HUES64 (cell line): ENCODE data around the gene MTA3. TPM values are rescaled to one million over a fixed set of nuclear protein-coding genes. Genes with fewer than 3 reads are reported as not detected.

Experiments
- H3K27ac ChIP-seq: 2 replicates; pipeline ENCODE4 v1.7.0; 2013; ENCODE audit warnings: low read depth, low read length, inconsistent platforms
- H3K27me3 ChIP-seq: 2 replicates; pipeline ENCODE4 v1.6.1; 2013; ENCODE audit warnings: mild to moderate bottlenecking, low read length; ENCODE audit not compliant: insufficient read depth
- H3K36me3 ChIP-seq: 2 replicates; pipeline ENCODE4 v1.6.1; 2013; ENCODE audit warnings: mild to moderate bottlenecking, low read length; ENCODE audit not compliant: insufficient read depth
- H3K4me1 ChIP-seq: 2 replicates; pipeline ENCODE4 v1.6.1; 2013; ENCODE audit warnings: mild to moderate bottlenecking, low read length, moderate library complexity; ENCODE audit not compliant: insufficient read depth
- H3K4me3 ChIP-seq: 2 replicates; pipeline ENCODE4 v1.5.1; 2013; ENCODE audit warnings: mild to moderate bottlenecking, low read length, moderate library complexity
- H3K9ac ChIP-seq: 2 replicates; pipeline ENCODE4 v1.6.1; 2013; ENCODE audit warnings: mild to moderate bottlenecking, low read depth, low read length
- H3K9me3 ChIP-seq: 2 replicates; pipeline ENCODE4 v1.6.1; 2013; ENCODE audit warnings: low read depth, low read length; ENCODE audit not compliant: insufficient read depth
- whole genome bisulfite sequencing: fragments of 150-250, 120-280 bp; methylation state at CpG from one replicate; pipeline ENCODE4 v1.1.7; 2013; ENCODE audit warnings: missing lambda C conversion rate; 5-methylcytosine and 5-hydroxymethylcytosine counted together
- polyA plus RNA-seq, 2 experiments: library from polyadenylated mRNA; stranded (reverse); fragments of 50-300 nt; gene quantifications; one replicate each; pipeline ENCODE4 v1.2.3, GENCODE V29; 2013

The MTA3 gene
- 106 TPM for polyA plus RNA-seq (2013, experiment 1 of 2)
- polyA plus RNA-seq (2013, experiment 2 of 2) = 111 TPM

DNA sequence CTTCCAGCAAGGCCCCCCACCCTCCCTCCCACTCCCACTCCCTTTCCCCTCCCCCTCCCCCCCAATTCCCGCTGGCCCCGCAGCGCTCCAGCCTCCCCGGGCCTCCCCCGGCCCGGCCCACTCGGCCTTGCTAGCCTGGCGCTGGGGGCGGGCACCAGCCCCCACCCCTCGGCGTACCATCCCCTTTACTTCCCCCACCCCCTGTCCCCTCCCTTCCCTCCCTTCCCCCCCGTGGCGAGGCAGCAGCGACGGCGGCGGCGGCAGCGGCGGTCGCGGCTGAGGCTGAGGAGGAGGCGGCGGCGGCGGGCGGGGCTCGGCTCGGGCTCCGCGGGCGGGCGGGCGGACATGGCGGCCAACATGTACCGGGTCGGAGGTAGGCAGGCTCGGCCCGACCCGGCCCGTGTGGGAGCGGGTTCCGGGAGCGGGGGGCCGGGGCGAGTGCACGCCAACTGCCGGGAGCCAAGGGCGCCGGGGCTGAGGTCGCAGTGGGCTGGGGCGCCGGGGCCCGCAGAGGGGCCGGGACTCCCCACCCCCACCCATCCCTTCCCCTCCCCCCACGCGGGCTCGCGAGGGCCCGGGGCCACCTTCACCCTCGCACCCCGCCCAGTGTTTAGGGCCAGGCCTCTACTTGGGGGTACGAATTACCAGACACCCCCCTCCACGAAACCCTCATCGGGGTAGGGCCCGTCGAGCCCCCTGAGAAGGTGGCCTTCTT is at the start of gene MTA3:
Gene MTA3 (plus strand): TSS at position 232 of the 715 bp plus-strand sequence. CDS start 114 bp downstream, at position 346.
- WGBS = under 1% methylated on average over 60 of the region's 67 CpGs
- Histone ChIP-seq H3K27me3 (no peaks in the 10 kb centered on the region), H3K27ac (peak within 1 kb of the TSS; percentile 97), H3K9ac (peak within 1 kb of the TSS; percentile 83), H3K9me3 (no peaks in the 10 kb centered on the region), H3K4me3 (peak within 1 kb of the TSS; percentile 93), H3K4me1 (peaks cover 25% of the 10 kb centered on the region), H3K36me3 (peaks cover 31% of the 10 kb centered on the region)

- H3K4me1 ChIP-seq = peaks cover 14% of the 10 kb centered on the region; the same call in 1 of the 2 replicates
- H3K4me3 ChIP-seq = no peak overlapping the region
- no peaks in the 10 kb centered on the region for H3K9me3 ChIP-seq
- no peak overlapping the region for H3K27ac ChIP-seq
- 95% methylated on average over 8 of the region's 8 CpGs for WGBS
- no peaks in the 10 kb centered on the region for H3K27me3 ChIP-seq
- H3K36me3 ChIP-seq = no peaks in the 10 kb centered on the region
- H3K9ac ChIP-seq = no peak overlapping the region
Measured at GRCh38 chr2:42519624-42520023, 48.8 kb upstream of the MTA3 start.

GRCh38 chr2:42522035-42522434 is 46.4 kb upstream of the MTA3 start:
- 53% methylated on average over 2 of the region's 2 CpGs for WGBS
- H3K4me3 ChIP-seq = no peak overlapping the region
- no peaks in the 10 kb centered on the region for H3K9me3 ChIP-seq

GRCh38 chr2:42523341-42523740 is 45.1 kb upstream of the MTA3 start:
- WGBS = 72% methylated on average over 12 of the region's 13 CpGs
- Histone ChIP-seq H3K9ac (no peak overlapping the region), H3K27ac (no peak overlapping the region)

More at GRCh38 chr2:42522035-42522434, 46.4 kb upstream of the MTA3 start:
- no peaks in the 10 kb centered on the region for H3K36me3 ChIP-seq
- H3K4me1 ChIP-seq = peaks cover 14% of the 10 kb centered on the region; the same call in 1 of the 2 replicates
- no peak overlapping the region for H3K27ac ChIP-seq
- no peaks in the 10 kb centered on the region for H3K27me3 ChIP-seq
- no peak overlapping the region for H3K9ac ChIP-seq

GRCh38 chr2:42532397-42532796 is 36.0 kb upstream of the MTA3 start:
- H3K9ac ChIP-seq = no peak overlapping the region
- H3K4me1 ChIP-seq = peaks cover 10% of the 10 kb centered on the region; the same call in 1 of the 2 replicates
- H3K4me3 ChIP-seq = no peak overlapping the region
- H3K27ac ChIP-seq = no peak overlapping the region
- H3K36me3 ChIP-seq = no peaks in the 10 kb centered on the region
- H3K27me3 ChIP-seq = no peaks in the 10 kb centered on the region
- 94% methylated on average over 4 of the region's 4 CpGs for WGBS
- H3K9me3 ChIP-seq = no peaks in the 10 kb centered on the region

More at GRCh38 chr2:42523341-42523740, 45.1 kb upstream of the MTA3 start:
- Histone ChIP-seq H3K9me3 (no peaks in the 10 kb centered on the region), H3K4me3 (no peak overlapping the region), H3K36me3 (no peaks in the 10 kb centered on the region), H3K4me1 (peaks cover 14% of the 10 kb centered on the region; the same call in 1 of the 2 replicates), H3K27me3 (no peaks in the 10 kb centered on the region)

DNA sequence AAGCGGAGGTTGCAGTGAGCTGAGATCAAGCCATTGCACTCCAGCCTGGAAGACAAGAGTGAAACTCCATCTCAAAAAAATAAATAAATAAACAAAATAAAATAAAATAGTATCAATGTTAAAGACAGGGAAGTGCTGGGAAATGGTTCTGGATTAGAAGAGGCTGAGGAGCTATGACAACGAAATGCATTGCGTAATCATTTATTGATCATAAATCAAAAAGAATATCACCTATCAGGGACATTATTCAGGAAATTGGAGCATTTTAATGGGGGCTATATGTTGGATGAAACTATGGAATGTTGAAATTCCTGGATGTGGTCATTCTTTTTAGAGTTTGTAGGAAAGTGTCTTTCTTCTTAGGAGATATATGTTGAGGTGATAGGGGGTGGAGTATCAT is 30.9 kb upstream of the MTA3 start:
- 100% methylated on average over 1 of the region's 3 CpGs for WGBS
- Histone ChIP-seq H3K27me3 (no peaks in the 10 kb centered on the region), H3K4me3 (no peak overlapping the region), H3K9ac (no peak overlapping the region), H3K9me3 (no peaks in the 10 kb centered on the region), H3K4me1 (peaks cover 5% of the 10 kb centered on the region; the same call in 1 of the 2 replicates), H3K27ac (no peak overlapping the region), H3K36me3 (no peaks in the 10 kb centered on the region)

DNA sequence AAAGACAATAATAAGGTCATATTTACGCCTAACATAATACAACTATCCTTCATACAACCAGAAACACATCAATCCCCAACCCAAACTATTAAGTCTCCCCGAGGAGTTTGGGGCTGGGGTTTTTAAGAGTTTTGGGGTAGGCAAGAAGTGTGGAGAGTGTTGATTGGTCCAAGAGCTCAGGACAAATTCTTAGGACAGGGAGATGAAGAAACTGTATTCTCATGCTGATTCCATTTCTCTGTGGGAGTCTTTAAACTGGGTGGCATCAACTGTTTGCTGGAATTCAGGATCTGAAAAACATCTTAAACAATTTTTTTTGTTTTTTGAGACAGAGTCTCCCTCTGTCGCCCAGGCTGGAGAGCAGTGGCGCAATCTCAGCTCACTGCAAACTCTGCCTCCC is 25.6 kb upstream of the MTA3 start:
- Histone ChIP-seq H3K4me3 (no peak overlapping the region), H3K27ac (no peak overlapping the region), H3K9ac (no peak overlapping the region), H3K4me1 (peaks cover 34% of the 10 kb centered on the region), H3K27me3 (no peaks in the 10 kb centered on the region), H3K9me3 (no peaks in the 10 kb centered on the region), H3K36me3 (no peaks in the 10 kb centered on the region)
- 80% methylated on average over 4 of the region's 4 CpGs for WGBS

- peak overlapping the region; percentile 94 for H3K27ac ChIP-seq
- peak overlapping the region; percentile 32 for H3K9ac ChIP-seq
- H3K4me1 ChIP-seq = peaks cover 34% of the 10 kb centered on the region
- H3K27me3 ChIP-seq = no peaks in the 10 kb centered on the region
- WGBS = 73% methylated on average over 8 of the region's 8 CpGs
- H3K4me3 ChIP-seq = peak overlapping the region; percentile 15; the same call in 1 of the 2 replicates
- H3K9me3 ChIP-seq = no peaks in the 10 kb centered on the region
- H3K36me3 ChIP-seq = no peaks in the 10 kb centered on the region
Measured at GRCh38 chr2:42545023-42545721, 23.3 kb upstream of the MTA3 start.

- peak overlapping the region; percentile 15 for H3K4me3 ChIP-seq
- WGBS = 2% methylated on average over 8 of the region's 9 CpGs
- peak overlapping the region; percentile 94 for H3K27ac ChIP-seq
- H3K9me3 ChIP-seq = no peaks in the 10 kb centered on the region
- no peaks in the 10 kb centered on the region for H3K36me3 ChIP-seq
- peak overlapping the region; percentile 32 for H3K9ac ChIP-seq
- no peaks in the 10 kb centered on the region for H3K27me3 ChIP-seq
- peaks cover 34% of the 10 kb centered on the region for H3K4me1 ChIP-seq
Measured at GRCh38 chr2:42545841-42546390, 22.5 kb upstream of the MTA3 start.

DNA sequence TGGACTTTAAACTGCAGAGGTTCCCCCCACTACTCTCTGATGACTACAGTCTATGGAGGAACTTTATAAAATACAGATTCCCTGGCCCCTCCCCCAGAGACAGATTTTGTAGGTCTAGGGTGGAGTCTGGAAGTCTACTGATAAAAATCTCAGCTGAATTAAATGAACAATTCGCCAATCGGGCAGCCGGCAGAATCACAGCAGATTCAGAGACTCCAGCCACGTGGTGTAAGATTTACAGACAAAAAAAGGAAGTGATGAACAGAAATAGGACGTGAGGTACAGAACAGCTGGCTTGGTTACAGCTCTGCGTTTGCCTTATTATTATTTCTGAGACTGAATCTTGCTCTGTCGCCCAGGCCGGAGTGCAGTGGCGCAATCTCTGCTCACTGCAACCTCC is 21.4 kb upstream of the MTA3 start:
- Histone ChIP-seq H3K9ac (peak overlapping the region; percentile 9), H3K4me1 (peaks cover 32% of the 10 kb centered on the region), H3K9me3 (no peaks in the 10 kb centered on the region), H3K27ac (peak overlapping the region; percentile 89), H3K27me3 (no peaks in the 10 kb centered on the region), H3K4me3 (no peak overlapping the region), H3K36me3 (no peaks in the 10 kb centered on the region)
- 86% methylated on average over 9 of the region's 9 CpGs for WGBS
